Choroid plexus epithelial cell (primary cell): ENCODE data around the gene ABCC6.
"Not testable (repeated sequence)": the region's sequence is repeated elsewhere in the genome, so short reads cannot be mapped to it uniquely, and the experiment has no call there.

Experiments used
- DNase-seq: peaks from one replicate; pipeline ENCODE4 v3.0.0-alpha.2; 2010; ENCODE audit warnings: low read depth
- H3K4me3 ChIP-seq: 2 replicates; pipeline ENCODE4 v1.5.1; 2011; ENCODE audit warnings: low read depth, mild to moderate bottlenecking, control low read depth, low read length, moderate library complexity
- CTCF ChIP-seq: conservative IDR thresholded peaks from 2 replicates; pipeline ENCODE4 v1.5.1; 2011; ENCODE audit warnings: low read depth, mild to moderate bottlenecking, control low read depth, inconsistent platforms, low read length, moderate library complexity

Gene ABCC6

GRCh38 chr16:16157166-16157565 lies 66.1 kb downstream of the ABCC6 start:
- no peak for TF ChIP-seq CTCF
- DNase-seq: no peak
- H3K4me3 ChIP-seq: no peak overlapping the region

- no peak for DNase-seq
- no peak overlapping the region for H3K4me3 ChIP-seq
These were observed 68.1 kb downstream of the ABCC6 start for GRCh38 chr16:16155234-16155633.

GRCh38 chr16:16154281-16154951 lies 68.9 kb downstream of the ABCC6 start:
- TF ChIP-seq CTCF: no peak
- H3K4me3 ChIP-seq: no peak overlapping the region
- no peak for DNase-seq

More at GRCh38 chr16:16155234-16155633, 68.1 kb downstream of the ABCC6 start:
- no peak for TF ChIP-seq CTCF

- not testable (repeated sequence) for H3K4me3 ChIP-seq, DNase-seq
These were observed 70.3 kb downstream of the ABCC6 start for GRCh38 chr16:16153000-16153399.

- TF ChIP-seq CTCF: no peak
- H3K4me3 ChIP-seq: no peak overlapping the region
- peak; percentile 30 for DNase-seq
These were observed 72.0 kb downstream of the ABCC6 start for GRCh38 chr16:16151315-16151714.

GRCh38 chr16:16150878-16151152 lies 72.5 kb downstream of the ABCC6 start:
- no peak for TF ChIP-seq CTCF
- H3K4me3 ChIP-seq: no peak overlapping the region
- DNase-seq: no peak

- no peak for TF ChIP-seq CTCF
- no peak overlapping the region for H3K4me3 ChIP-seq
- peak; percentile 44 for DNase-seq
These were observed 73.0 kb downstream of the ABCC6 start for GRCh38 chr16:16150117-16150877.
